NCI-H69 (cell line): ENCODE data around the gene SOD3.
A peak's percentile ranks its signal among the peaks of the same experiment; 100 is the strongest.

Experiments used
- DNase-seq: peaks from one replicate; lab custom pipeline; 2025; lab: John Stamatoyannopoulos, UW

SOD3 gene

DNA sequence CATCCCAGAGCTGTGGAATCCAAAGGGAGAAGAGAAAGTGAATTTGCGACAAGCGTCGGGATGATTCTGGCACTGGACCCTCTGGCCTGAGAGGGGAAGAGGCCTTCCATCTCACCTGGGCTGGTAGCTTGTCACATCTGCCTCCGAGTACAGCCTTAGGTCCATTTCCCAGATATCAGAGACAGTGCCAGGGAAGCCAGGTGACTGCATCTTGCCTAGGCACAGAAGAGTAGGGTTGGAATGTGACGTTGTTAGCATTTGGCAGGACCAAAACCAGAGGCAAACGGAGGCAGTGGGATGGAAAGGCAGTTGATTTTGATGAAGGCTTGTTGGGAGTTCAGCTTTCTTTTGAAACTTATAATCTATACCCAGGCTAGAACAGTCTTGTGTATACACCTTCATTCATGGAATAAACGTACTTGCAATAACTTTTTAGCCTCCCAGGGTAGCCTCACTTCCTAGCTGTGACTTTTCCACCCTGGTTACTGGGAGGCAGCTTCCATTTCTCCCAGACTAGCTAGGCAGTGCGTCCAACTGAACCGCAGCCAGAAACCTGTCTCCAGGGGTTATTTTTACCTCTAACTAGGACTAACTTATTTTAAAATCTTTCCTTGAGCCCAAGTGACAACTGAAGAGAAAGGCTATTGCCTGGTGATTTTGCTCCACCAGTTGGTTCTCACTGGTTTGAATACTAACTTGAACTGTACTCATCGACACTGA is 5.9 kb downstream of the SOD3 start:
- DNase-seq: no peak

DNA sequence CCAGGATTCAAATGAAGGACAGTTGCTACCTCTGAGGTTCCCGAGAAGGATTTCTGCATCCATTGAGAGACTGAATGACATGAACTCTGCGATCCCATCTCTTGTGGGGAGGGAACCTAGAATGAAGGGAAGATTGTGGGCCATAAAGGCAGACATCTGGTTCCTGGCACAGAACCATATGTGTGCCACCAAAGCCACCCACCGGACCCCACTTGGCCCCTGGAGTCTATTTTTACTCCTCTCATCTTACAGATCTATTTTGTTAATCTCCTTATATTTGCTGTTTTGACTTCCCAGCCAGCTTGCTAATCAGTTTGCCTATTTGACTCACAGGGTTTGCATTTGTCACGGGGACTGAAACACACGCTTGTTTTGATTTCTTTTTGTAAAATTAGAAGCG is 7.3 kb downstream of the SOD3 start:
- peak; percentile 9 for DNase-seq

DNA sequence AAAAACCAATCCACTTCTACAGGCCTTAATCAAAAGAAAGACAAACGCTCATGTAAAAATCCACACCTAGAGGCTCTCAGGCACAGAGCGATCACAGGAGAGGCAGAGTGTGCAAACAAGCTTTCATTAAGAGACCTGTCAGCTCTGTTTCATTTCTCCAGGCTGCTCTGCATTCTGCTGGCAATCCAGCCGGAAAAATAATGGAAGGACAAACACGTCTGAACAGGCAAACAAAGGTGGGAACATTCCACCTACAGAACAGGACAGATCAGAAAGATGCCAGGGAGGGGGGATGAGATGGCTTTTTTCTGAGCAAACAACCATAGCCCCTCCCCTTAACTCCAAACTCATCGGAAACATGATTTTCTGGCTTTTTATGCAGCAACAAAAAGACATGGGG is 9.7 kb downstream of the SOD3 start:
- peak; percentile 70 for DNase-seq

DNA sequence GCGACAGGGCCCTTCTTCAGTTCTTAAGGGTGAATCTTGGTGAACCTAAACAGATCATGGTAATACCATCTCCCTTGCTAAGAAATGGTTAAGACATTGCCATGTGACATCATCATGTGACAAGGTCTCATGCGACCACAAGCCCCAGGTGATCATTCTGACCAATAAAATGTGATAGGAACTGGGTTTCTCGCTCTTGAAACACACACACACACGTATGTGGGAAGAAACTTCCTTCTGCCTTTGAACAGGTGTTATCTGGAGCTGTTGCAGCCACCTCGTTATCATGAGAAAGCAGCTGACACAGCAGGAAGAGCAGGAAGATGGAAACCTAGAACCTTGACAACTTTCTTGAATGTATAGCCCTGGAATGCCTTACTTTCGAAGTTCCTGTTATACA is 10.2 kb downstream of the SOD3 start:
- DNase-seq: peak; percentile 21

DNA sequence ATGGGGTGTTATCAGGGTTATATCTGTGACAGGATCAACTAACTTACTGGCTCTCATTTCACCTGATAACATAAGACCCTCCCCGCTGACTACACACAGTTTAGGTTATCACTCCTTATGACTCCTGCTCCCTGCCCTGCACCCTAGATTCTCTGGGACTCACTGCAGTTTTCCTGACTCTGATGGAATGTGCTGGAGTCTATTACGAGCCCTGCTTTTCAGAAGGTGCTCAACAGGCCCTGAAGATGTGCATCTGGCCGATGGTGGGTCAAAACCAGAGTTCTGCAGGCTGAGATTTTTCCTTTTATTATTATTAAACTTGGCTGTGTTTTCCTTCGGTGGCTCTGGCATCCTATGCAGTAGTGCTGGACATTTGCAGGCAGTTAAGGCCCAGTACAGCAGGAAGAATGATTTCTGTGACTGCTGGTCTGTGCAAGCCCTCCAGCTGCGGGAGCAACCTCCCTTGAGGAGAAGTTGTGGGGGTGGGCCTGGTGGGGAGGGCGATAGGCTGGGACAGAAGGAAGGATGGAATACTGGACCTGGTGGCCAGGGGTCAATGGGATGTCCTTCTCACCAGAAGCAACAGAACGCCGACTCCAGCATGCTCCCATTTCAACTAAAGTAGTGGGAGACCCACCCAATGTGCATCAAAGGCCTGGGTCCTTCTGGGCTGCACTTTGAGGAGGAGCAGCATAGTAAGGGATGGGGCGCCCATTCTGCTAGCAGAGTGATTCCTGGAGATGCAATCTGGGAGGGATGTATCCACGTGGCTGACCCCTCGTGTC is 11.0 kb downstream of the SOD3 start:
- DNase-seq: no peak

DNA sequence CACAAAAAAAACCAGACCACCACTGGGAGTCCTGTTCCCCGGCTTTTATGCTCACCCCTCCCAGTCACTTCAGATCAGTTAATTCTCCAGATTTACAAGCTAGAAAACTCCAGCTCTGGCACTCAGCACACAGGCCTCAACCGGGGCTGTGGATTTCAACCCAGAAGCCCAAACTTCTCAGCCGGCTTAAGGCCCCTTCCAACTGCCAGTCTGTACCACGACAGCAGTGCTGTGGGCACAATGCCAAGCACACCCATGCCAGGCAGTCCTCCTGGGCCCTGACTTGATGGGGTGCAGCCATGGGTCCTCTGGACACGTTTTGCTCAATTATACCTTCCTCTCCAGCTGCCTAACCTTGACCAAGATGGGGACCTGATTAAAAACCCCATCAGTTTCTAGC is 12.2 kb downstream of the SOD3 start:
- no peak for DNase-seq

DNA sequence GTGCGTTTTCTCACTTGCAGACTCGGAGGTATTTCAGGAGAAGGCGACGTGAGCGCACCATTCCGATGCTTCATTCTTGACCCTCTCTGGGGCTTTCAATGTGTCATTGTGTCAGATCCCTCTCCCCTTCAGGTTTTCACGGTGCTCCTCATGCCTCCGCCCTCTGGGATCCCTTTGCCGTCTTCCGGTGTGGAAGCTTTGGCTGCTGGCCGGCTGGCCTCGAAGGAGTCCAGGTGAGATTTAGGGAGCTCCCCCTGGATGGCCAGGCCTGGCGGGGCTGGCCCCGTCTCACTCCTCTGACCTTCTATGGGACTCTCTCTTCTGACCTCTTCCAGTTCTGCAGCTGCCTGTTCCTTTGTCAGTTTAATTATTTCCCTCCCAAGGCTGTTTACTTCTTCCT is 12.9 kb downstream of the SOD3 start:
- DNase-seq: no peak

DNA sequence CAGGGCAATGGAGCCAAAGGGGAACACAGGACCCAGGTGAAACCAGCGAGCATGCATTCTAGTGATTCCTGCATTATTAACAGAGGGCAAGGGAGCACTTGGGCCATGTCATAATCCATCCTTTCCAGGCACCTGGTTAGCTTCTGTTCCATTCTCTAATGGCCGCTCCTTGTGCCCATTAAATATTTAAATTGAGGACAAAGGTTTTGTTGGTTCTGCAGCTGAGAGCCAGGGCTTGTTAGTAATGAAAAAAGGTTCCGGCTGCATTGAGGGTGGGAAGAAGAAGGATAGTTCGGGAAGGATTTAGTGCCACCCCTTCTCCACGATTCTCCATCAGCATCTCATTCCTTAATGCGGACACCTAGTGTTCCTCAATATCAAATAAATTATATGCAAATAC is 13.6 kb downstream of the SOD3 start:
- DNase-seq: no peak

DNA sequence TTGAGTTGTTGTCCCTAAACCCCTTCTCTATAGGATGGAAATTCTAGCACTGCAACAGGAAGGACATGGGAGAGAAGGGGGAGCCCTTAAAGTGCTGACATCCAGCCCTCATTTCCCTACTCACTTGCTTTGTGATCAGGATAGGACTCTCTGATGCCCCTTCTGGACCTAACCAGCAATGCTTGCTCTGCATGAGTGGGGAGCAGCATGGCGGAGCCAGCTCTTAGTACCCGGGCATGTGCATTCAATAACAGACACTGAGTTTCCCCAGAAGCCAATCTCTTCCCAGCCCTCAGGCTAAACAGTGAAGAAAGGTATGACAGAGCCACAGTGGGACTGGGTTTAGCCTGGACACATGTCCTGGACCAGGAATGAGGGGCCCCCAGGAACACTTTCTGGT is 14.0 kb downstream of the SOD3 start:
- DNase-seq: peak; percentile 13

DNA sequence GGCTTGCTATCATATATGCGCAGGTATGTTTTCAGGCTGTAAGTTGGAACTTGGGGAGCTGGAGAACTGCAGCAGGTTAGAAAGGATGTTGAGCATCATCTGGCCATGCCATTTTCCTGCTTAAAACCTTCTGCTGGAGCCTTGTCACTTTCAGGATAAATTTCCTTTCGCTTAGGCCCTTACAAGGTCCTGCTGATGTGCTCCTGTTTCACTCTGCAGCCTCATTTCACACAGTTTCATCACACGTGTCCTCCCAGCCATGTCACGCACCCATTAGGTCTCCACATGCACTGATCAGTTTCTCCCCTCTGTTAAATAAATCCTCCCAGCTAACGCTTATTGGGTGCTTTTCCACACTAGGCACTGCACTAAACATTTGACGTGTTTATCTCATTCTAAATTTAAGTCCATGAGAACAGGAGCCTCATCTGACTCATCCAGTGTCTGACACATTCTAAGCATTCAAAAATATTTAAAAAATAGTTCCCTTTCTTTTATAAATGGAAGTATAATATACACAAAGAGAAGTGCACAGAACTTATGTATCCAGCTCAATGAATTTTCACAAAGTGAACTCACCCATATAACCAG is 14.5 kb downstream of the SOD3 start:
- DNase-seq: no peak

DNA sequence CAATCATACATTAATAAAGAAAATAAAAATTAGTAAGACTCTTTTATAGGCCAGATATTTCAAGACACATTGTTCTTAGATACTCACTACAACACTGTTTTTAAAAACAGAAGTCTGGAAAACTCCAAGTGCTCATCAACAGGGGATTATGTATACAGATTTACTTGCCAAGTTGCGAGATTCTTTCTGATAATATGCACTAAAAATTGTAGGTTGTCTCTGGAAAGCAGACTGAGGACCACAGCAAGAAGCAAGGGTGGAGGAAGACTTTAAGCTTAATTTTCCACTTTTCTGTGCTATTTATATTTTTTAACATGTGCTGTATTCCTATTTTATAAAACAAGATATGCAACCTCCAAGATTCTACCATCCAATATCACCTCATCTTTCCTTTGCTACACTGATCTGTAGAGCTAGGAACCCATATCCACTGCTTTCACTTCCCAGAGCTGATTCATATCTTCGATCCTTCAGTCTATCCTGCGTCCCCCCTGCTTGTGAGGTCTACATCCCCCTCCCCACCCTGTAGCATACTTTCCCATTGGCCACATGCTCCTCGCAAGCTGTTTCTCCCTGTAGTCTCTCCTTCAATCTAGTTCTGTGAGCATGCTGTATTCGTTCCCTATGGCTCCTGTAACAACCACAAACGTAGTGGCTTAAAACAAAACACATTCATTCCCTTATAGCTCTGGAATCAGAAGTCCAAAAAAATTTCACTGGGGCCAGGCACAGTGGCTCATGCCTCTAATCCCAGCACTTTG is 15.7 kb downstream of the SOD3 start:
- DNase-seq: no peak

DNA sequence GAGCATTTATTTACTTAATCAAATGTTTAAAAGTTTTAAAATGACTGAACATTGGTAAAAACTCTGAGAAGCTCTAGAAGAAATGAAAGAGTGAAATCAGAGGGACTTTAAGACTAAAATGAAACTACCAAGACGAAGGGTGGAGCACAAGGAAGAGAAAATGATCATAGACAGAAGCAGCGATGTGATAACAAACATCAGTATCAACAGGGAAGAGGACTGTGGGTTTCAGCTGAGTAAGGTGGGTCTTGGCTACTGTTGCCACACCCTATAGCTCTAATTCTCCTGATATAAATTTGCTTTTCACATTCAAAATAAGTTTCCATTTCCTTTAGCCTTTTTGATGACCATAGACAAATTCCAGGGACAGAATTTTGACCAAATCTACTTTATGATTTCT is 18.4 kb downstream of the SOD3 start:
- no peak for DNase-seq

DNA sequence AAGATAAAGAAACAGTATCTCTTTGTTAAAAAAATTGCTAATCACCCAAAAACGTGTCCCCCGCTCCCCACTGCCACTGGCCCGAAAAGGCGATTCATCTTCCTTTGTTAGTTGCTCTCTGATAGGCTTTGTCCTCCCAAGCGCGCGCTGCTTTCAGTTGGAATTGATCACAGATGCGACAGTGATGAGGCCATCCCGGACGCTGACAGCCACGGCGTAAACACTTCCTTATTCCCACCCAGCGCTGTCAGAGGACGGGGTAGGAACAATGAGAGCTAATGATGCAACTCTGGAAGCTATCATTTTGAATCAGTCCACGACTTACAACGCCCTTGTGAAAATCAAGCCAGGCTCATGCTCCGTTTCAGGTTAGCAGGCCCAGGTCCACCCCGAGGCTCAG is 21.4 kb downstream of the SOD3 start:
- DNase-seq: no peak

DNA sequence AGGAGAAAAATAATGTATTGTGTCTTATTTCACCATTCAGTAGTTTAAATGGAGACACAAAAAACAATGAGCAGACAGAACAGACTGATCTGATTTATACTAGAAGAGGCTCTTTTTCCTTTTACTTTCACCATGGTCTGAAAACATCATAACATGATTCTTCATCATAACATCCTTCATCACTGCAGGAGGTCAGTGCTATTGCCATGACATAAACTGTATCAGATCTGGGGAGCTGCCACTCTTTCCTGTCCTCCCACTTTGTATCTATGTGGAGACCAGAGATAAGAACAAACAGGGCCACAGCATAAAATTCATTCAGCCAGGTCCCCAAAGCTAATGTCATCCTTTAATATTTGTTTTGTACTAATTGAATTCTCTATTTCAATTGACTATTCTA is 25.2 kb downstream of the SOD3 start:
- DNase-seq: no peak

DNA sequence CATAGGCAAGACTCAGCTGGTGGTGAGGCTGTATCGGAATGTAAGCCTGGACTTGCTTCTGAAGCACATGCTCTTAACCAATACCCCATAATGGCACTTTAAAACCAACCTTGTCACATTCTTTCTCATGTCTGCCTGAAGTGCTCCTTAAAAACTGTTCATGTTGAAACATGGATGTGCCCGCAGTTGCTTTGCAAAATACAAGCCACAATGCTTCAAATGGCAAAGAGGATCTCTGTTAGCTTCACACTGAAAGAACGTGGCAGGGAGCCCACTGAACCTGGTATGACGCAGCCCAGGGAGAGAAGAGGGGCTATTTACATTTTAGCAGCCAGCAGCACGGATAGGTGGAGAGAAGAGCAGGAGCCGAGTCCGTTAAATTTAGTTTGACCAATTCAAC is 29.3 kb downstream of the SOD3 start:
- no peak for DNase-seq

DNA sequence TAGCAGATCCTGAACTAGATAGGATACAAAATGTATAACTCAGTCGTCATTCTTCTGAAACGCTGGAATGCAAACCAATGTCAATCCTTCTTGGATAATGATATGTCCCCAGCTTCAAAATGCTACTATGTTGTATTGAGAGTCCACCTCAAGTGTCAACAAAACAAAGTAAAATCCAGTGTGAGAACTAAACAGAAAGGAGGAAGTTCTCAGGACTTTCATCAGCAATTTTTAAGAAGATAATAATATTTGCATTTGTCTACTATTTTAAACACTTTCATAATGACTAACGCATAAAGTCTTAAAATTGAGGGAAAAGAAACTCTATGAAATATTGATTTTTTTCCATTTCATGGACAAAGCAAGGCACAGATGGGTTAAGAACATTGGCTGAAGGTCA is 36.3 kb downstream of the SOD3 start:
- DNase-seq: no peak

DNA sequence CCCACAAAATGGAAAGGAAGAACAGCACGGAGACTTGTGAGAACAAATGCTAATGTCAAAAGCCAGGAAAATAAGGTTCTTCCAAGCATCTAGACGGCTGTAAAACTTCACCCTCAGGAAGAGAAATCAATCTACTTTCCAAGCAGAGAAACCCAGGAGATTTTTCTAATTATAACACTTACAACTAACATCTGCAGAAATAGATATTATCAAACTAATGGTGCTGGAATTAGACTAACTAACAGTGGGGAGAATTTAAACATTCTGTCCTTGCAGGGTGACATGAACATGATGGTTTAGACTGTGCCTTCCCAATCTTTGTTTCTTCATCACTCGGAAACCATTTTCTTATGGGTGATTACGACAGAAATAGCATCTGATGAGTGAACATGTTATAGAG is 40.3 kb downstream of the SOD3 start:
- DNase-seq: no peak

DNA sequence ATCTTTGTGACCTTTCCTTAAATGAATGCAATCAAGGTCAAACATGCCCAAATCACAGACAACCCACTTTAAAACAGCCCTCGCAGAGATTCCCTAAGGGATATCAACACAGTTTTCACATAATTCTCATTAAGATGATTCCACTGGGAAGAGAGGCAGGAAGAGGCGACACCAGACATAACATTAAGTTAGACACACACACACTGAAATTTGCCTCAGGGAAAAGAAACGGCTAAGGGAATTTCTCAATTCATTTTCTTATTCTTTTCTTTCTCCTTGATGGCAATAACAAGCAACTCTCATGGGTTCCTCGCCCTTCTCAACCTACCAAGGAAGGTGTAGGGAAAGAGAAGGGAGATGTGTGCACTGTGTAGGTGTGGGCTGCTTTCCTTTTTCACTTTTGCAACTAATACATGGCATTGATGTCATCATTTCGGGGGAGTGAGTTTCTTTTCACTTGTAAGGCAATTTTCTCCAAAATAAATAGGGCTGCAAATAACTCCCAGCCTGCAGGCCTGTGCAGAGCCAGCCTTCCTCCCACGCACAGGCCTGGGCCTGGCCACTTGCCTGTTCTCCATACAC is 41.4 kb downstream of the SOD3 start:
- DNase-seq: no peak

DNA sequence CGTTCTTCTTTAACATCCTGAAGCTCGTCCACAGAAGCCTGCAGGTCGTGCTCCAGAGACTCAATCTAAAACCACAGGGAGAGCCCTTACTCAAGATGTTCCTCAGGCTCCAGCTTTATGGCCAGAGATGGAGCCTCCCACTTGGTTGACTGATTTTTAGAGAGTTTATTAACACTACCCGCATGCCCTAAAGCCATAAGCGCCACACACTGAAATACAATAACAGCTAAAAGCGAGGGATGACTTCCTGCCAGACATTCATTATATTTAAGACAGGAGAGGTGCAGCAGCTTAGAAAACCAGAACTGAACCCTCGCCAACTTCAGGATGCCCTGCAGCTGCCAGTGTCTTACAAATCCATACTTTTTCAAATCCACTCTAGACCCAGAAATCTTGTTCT is 42.0 kb downstream of the SOD3 start:
- peak; percentile 1 for DNase-seq

DNA sequence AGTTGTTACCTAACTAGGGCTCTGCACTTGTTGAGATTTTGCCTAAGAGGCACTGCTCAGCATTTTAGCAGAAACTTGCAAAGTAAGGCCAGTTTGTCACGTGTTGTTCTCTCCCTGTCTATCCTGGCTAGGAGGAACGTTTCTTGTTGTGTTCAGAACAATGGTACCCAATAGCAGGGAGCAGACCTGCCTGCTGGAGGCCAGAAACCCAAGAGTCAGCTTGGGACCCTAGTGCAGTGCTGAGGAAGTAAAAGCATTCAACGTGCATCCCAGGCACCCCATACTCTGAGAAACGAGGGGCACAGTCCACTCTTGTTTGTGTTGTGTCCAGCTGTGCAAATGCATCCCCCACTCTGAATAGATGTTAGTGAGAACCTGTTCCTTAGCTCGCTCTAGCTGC is 42.4 kb downstream of the SOD3 start:
- DNase-seq: no peak

DNA sequence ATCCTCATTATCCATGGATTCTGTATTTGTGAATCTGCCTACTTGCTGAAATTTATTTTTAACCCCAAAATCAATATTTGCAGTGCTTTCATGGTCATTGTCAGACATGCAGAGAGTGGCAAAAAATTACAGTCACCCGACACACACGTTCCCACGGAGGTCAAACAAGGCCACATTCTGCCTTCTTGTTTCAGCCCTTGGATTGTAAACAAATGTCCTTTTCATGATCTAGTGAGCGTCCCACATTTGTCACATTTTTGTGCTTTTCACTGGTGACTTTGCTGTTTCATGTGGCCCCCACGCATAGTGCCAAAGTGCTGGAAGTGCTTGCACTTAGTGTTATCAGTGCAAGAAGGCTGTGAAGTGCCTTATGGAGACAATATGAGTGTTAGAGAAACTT is 45.0 kb downstream of the SOD3 start:
- DNase-seq: no peak

DNA sequence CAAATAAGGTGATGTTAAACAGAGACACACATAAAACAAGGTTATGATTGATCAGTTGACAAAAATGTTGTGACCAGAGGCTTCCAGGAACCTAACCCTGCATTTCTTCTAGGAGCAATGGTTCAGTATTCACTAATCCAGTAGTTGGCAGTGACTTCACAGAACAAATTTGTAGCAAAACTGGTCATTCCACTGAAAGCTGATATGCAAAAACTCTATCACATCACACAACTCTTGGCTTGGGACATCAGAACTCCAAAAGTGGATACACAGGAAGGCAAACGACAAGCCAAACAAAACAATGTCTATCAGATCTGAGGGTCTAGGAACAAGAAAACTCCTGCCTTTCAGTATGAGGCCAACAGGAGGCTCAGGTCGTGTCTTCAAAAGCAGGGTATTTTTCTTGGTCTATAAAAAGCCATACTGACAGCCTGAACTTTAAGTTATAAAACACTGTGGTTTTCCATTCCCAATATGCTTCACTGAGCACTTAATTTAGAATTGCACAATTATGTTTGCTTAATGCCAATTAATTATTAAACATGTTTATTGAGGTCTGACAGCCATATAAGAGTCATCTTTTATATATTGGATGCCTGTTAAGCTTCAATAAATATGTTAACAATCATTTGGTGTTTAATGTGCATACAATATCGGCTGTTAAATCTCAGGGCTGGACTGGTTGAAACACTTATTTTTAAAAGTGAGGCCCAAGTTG is 45.6 kb downstream of the SOD3 start:
- DNase-seq: no peak
